PC-9 (cell line): ENCODE measurements around the gene SETX.

ENCODE experiments used
- CTCF ChIP-seq: fragments of 200-600 bp; sonication (generic); conservative IDR thresholded peaks from 2 replicates; pipeline ENCODE4 v1.6.1; 2017; ENCODE audit warnings: mixed run types, antibody characterized with exemption, mild to moderate bottlenecking, moderate library complexity
- EZH2 ChIP-seq: fragments of 200-600 bp; sonication (generic); IDR thresholded peaks from 2 replicates; pipeline ENCODE4 v1.8.0; 2017; ENCODE audit warnings: antibody characterized with exemption, low read depth

- no peak for TF ChIP-seq CTCF
- TF ChIP-seq EZH2, result no peak
Observed at GRCh38 chr9:132232522-132232921, 122.3 kb downstream of the SETX start.
